IMR-90 (cell line): ENCODE results near the gene CRTAC1. TPM values are rescaled to one million over a fixed set of nuclear protein-coding genes. Genes with fewer than 3 reads are reported as not detected.

Experiments
- ATAC-seq: fragments of 200-7000 bp; cut with Tn5 transposase; 2 replicates; pipeline ENCODE4 v1.9.1; 2020; ENCODE audit warnings: low read depth, mild to moderate bottlenecking, moderate library complexity
- BruUV-seq: library from RNA; stranded (reverse); fragments of 400-500 nt; replicated peaks from 2 replicates; lab custom pipeline; 2021; lab: Mats Ljungman, UMichigan
- CTCF ChIA-PET: fragments of 300-600 bp; formaldehyde crosslinking; extraction: SDS; loops from one replicate; lab custom pipeline; 2021; ENCODE audit warnings: antibody characterized with exemption; lab: Yijun Ruan, JAX
- POLR2A ChIA-PET: fragments of 300-600 bp; sonication (Branson Sonifier 250); formaldehyde crosslinking; loops from one replicate; lab custom pipeline; 2022; ENCODE audit warnings: antibody characterized with exemption; ENCODE audit not compliant: unreplicated experiment; lab: Charles Lee
- DNase-seq: peaks from one replicate; pipeline ENCODE4 v3.0.0; 2013
- H2AFZ ChIP-seq: replicated peaks from 2 replicates; pipeline ENCODE3; 2013; ENCODE audit warnings: low read length, mild to moderate bottlenecking; ENCODE audit not compliant: poor library complexity
- H2AK5ac ChIP-seq: 2 replicates; pipeline ENCODE4 v1.6.1; 2013; ENCODE audit warnings: low read depth, low read length, inconsistent platforms
- H2AK9ac ChIP-seq: replicated peaks from 2 replicates; pipeline ENCODE3; 2013; ENCODE audit warnings: mild to moderate bottlenecking, low read depth, low read length, moderate library complexity; ENCODE audit not compliant: poor library complexity
- H2BK120ac ChIP-seq: 2 replicates; pipeline ENCODE4 v1.6.1; 2013; ENCODE audit warnings: low read depth, low read length, inconsistent platforms
- H2BK15ac ChIP-seq: 3 replicates; pipeline ENCODE4 v1.6.1; 2013; ENCODE audit warnings: low read depth, low read length, inconsistent platforms
- H2BK20ac ChIP-seq: 2 replicates; pipeline ENCODE4 v1.6.1; 2013; ENCODE audit warnings: low read depth, mild to moderate bottlenecking, inconsistent platforms, low read length, moderate library complexity
- H2BK5ac ChIP-seq: 2 replicates; pipeline ENCODE4 v1.6.1; 2013; ENCODE audit warnings: mild to moderate bottlenecking, low read depth, low read length, inconsistent platforms; ENCODE audit not compliant: poor library complexity, severe bottlenecking
- H3K14ac ChIP-seq: replicated peaks from 2 replicates; pipeline ENCODE4 v1.6.1; 2013; ENCODE audit warnings: low read depth, low read length, inconsistent platforms
- H3K18ac ChIP-seq: 2 replicates; pipeline ENCODE4 v1.6.1; 2013; ENCODE audit warnings: low read depth, low read length, control low read depth
- H3K23ac ChIP-seq: 2 replicates; pipeline ENCODE4 v1.6.1; 2013; ENCODE audit warnings: low read depth, low read length, inconsistent platforms
- H3K27ac ChIP-seq: 2 replicates; pipeline ENCODE4 v1.5.1; 2013; ENCODE audit warnings: mild to moderate bottlenecking, control low read depth, low read length; ENCODE audit not compliant: insufficient read depth
- H3K27me3 ChIP-seq: 2 replicates; pipeline ENCODE4 v1.6.1; 2013; ENCODE audit warnings: low read length; ENCODE audit not compliant: control insufficient read depth, insufficient read depth
- H3K36me3 ChIP-seq: 2 replicates; pipeline ENCODE4 v1.6.1; 2013; ENCODE audit warnings: low read length, mixed read lengths; ENCODE audit not compliant: control insufficient read depth, insufficient read depth
- H3K4ac ChIP-seq: 2 replicates; pipeline ENCODE4 v1.6.1; 2013; ENCODE audit warnings: low read depth, low read length, inconsistent platforms
- H3K4me1 ChIP-seq: 2 replicates; pipeline ENCODE4 v1.6.1; 2013; ENCODE audit warnings: low read length, mixed read lengths; ENCODE audit not compliant: control insufficient read depth, insufficient read depth
- H3K4me2 ChIP-seq: 2 replicates; pipeline ENCODE4 v1.6.1; 2013; ENCODE audit warnings: low read depth, mild to moderate bottlenecking, control low read depth, low read length, moderate library complexity
- H3K4me3 ChIP-seq: 2 replicates; pipeline ENCODE4 v1.5.1; 2013; ENCODE audit warnings: low read depth, mild to moderate bottlenecking, control low read depth, low read length, moderate library complexity; ENCODE audit not compliant: insufficient read depth
- H3K56ac ChIP-seq: 2 replicates; pipeline ENCODE4 v1.6.1; 2013; ENCODE audit warnings: low read length, inconsistent platforms; ENCODE audit not compliant: insufficient read depth; ENCODE audit errors: extremely low read depth
- H3K79me1 ChIP-seq, 2 experiments: 2 replicates each; pipeline ENCODE4 v1.6.1; 2013; ENCODE audit warnings: low read length in 2 of 2, inconsistent platforms in 1 of 2, low read depth in 1 of 2
- H3K9ac ChIP-seq: 2 replicates; pipeline ENCODE4 v1.6.1; 2013; ENCODE audit warnings: low read depth, low read length, control low read depth
- H3K9me1 ChIP-seq: 2 replicates; pipeline ENCODE4 v1.6.1; 2013; ENCODE audit warnings: low read length, inconsistent platforms; ENCODE audit not compliant: insufficient read depth
- H3K9me3 ChIP-seq: 2 replicates; pipeline ENCODE4 v1.6.1; 2013; ENCODE audit warnings: low read length; ENCODE audit not compliant: control insufficient read depth, insufficient read depth
- H4K20me1 ChIP-seq: 2 replicates; pipeline ENCODE4 v1.6.1; 2013; ENCODE audit warnings: low read length, inconsistent platforms; ENCODE audit not compliant: insufficient read depth
- H4K5ac ChIP-seq: 2 replicates; pipeline ENCODE4 v1.6.1; 2013; ENCODE audit warnings: mild to moderate bottlenecking, low read depth, low read length, control low read depth
- H4K8ac ChIP-seq, 2 experiments: 2 replicates each; pipeline ENCODE4 v1.6.1; 2013; ENCODE audit warnings: low read depth in 2 of 2, low read length in 2 of 2, control low read depth in 1 of 2, inconsistent platforms in 1 of 2
- H4K91ac ChIP-seq: 2 replicates; pipeline ENCODE4 v1.6.1; 2013; ENCODE audit warnings: low read depth, low read length, inconsistent platforms; ENCODE audit not compliant: insufficient read depth
- BHLHE40 ChIP-seq: fragments of 150-350 bp; IDR thresholded peaks from 2 replicates; pipeline ENCODE4 v1.6.1; 2016; ENCODE audit warnings: mild to moderate bottlenecking, low read depth, low read length
- CEBPB ChIP-seq: IDR thresholded peaks from 2 replicates; pipeline ENCODE4 v1.6.1; 2012; ENCODE audit warnings: low read depth, low read length, improper control_type of control experiment
- CHD1 ChIP-seq: IDR thresholded peaks from 2 replicates; pipeline ENCODE4 v1.6.1; 2012; ENCODE audit warnings: low read depth, low read length, improper control_type of control experiment
- FOS ChIP-seq: fragments of 150-350 bp; IDR thresholded peaks from 2 replicates; pipeline ENCODE4 v1.6.1; 2016; ENCODE audit warnings: low read depth, low read length
- MAFK ChIP-seq: IDR thresholded peaks from 2 replicates; pipeline ENCODE4 v1.6.1; 2012; ENCODE audit warnings: low read depth, low read length, improper control_type of control experiment
- MAZ ChIP-seq: IDR thresholded peaks from 2 replicates; pipeline ENCODE4 v1.6.1; 2012; ENCODE audit warnings: low read depth, mild to moderate bottlenecking, low read length, improper control_type of control experiment, moderate library complexity, borderline replicate concordance
- MXI1 ChIP-seq: IDR thresholded peaks from 2 replicates; pipeline ENCODE4 v1.6.1; 2012; ENCODE audit warnings: low read depth, mild to moderate bottlenecking, low read length, moderate library complexity, borderline replicate concordance
- NFE2L2 ChIP-seq: fragments of 150-350 bp; IDR thresholded peaks from 2 replicates; pipeline ENCODE4 v1.6.1; 2016; ENCODE audit warnings: low read depth, mild to moderate bottlenecking, low read length
- POLR2A ChIP-seq: IDR thresholded peaks from 2 replicates; pipeline ENCODE4 v1.6.1; 2012; ENCODE audit warnings: mild to moderate bottlenecking, low read depth, low read length
- RAD21 ChIP-seq: IDR thresholded peaks from 2 replicates; pipeline ENCODE4 v1.6.1; 2012; ENCODE audit warnings: low read length, improper control_type of control experiment
- RCOR1 ChIP-seq: IDR thresholded peaks from 2 replicates; pipeline ENCODE4 v1.6.1; 2012; ENCODE audit warnings: mild to moderate bottlenecking, low read length, improper control_type of control experiment; ENCODE audit not compliant: insufficient replicate concordance
- RFX5 ChIP-seq: IDR thresholded peaks from 2 replicates; pipeline ENCODE4 v1.8.0; 2012; ENCODE audit warnings: low read depth, mild to moderate bottlenecking, low read length, moderate library complexity
- SMC3 ChIP-seq: fragments of 150-350 bp; IDR thresholded peaks from 2 replicates; pipeline ENCODE4 v1.6.1; 2016; ENCODE audit warnings: low read depth, mild to moderate bottlenecking, antibody characterized with exemption, low read length, moderate library complexity
- WGBS, 2 experiments: methylation state at CpG; one replicate each; pipeline versions ENCODE4 v1.1.5 to v1.1.7; 2013; ENCODE audit warnings: missing lambda C conversion rate in 2 of 2; ENCODE audit not compliant: insufficient read length in 1 of 2; ENCODE audit errors: extremely low coverage in 2 of 2; 5-methylcytosine and 5-hydroxymethylcytosine counted together
- dilution Hi-C: fragments of 300-500 bp; cut with HindIII; formaldehyde crosslinking; loops from one replicate; pipeline ENCODE4 v1.14.3; 2018; ENCODE audit warnings: low sequenced_read_pairs; ENCODE audit not compliant: unreplicated experiment
- in situ Hi-C: fragments of 300-500 bp; cut with MboI; formaldehyde crosslinking; loops from 3 replicates; pipeline ENCODE4 v1.14.3; 2019; ENCODE audit warnings: low sequenced_read_pairs, inconsistent platforms, mixed read lengths
- intact Hi-C: fragments of 100-400 bp; cut with micrococcal nuclease; formaldehyde crosslinking; loops from 2 replicates; pipeline ENCODE4 v1.10.0; 2022
- polyA plus RNA-seq, 3 experiments: library from polyadenylated mRNA; depleted of rRNA; stranded (reverse); fragments of >200 nt; gene quantifications; 2 replicates each; pipeline ENCODE4 v1.2.3, GENCODE V29; 2012; ENCODE audit warnings: low replicate concordance in 1 of 3
- total RNA-seq: library from RNA; depleted of rRNA; stranded (reverse); fragments of >200 nt; gene quantifications from 2 replicates; pipeline ENCODE4 v1.2.3, GENCODE V29; 2012
- TF ChIP-seq, protein P1 (sequence below): fragments of 150-350 bp; IDR thresholded peaks from 2 replicates; pipeline ENCODE4 v1.6.1; 2017; ENCODE audit warnings: mild to moderate bottlenecking, antibody characterized with exemption, low read length, low read depth
- TF ChIP-seq, protein P2 (sequence below): conservative IDR thresholded peaks from 2 replicates; pipeline ENCODE4 v1.5.1; 2012; ENCODE audit warnings: mild to moderate bottlenecking, low read depth, low read length, improper control_type of control experiment

CRTAC1 gene
- total and polyA plus RNA-seq, 2 of the 4 experiments (the other 2 are of a cell fraction), result not detected

DNA sequence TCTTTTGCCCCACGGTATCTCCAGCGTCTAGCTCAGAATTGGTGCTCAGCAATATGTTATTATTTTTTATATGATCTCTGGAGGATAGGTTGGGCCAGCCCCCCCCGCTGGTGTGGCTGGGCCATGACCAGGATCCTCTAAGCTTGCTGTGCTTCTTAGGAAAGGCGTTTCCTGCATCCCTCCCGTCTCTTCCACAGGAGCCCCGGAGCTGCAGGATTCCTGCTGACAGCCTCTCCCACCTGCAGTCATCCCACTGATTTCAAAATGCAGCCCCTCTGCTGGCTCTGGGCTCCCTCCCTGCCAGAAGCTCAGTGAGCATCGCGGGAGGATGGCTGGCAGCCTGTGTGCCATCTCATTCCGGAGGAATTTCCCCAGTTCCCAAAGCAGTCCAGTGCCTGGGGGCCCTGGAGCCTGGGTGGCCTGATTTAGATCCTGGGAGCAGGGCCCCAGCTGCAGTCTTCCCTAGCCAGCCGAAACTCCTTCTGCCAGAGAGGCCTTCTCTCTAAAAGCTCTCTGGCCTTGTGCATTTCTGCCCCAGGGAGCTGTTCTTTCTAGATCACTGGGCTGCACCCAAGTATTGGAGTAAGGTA is 202.6 kb downstream of the CRTAC1 start:
- no peaks in the 10 kb centered on the region for H3K4me1 ChIP-seq
- H2BK15ac ChIP-seq, result no peak overlapping the region
- no peaks in the 10 kb centered on the region for H3K9me1 ChIP-seq
- intact Hi-C loops (no loop called here), in situ Hi-C loops (no loop called here), dilution Hi-C loops (no loop called here)
- no peaks in the 10 kb centered on the region for H4K20me1 ChIP-seq
- ChIA-PET POLR2A (no interaction called here), CTCF (no interaction called here)
- no peak overlapping the region for H3K4me3 ChIP-seq
- no peak overlapping the region for H4K8ac ChIP-seq
- no peak overlapping the region for H2AFZ ChIP-seq
- H3K4me2 ChIP-seq, result no peak overlapping the region
- no peak overlapping the region for H3K14ac ChIP-seq
- H4K5ac ChIP-seq, result no peak overlapping the region
- H3K23ac ChIP-seq, result no peak overlapping the region
- H2AK5ac ChIP-seq, result no peak overlapping the region
- H2BK120ac ChIP-seq, result no peak overlapping the region
- no peak overlapping the region for H2BK20ac ChIP-seq
- no peak overlapping the region for H2BK5ac ChIP-seq
- H3K79me1 ChIP-seq, result no peaks in the 10 kb centered on the region
- no peak overlapping the region for H3K18ac ChIP-seq
- no peak for TF ChIP-seq BHLHE40
- no peak for TF ChIP-seq CHD1
- TF ChIP-seq MXI1, result no peak
- TF ChIP-seq SMC3, result no peak
- TF ChIP-seq MAZ, result no peak
- TF ChIP-seq RAD21, result no peak
- no peak for TF ChIP-seq CEBPB
- TF ChIP-seq, protein P1, sequence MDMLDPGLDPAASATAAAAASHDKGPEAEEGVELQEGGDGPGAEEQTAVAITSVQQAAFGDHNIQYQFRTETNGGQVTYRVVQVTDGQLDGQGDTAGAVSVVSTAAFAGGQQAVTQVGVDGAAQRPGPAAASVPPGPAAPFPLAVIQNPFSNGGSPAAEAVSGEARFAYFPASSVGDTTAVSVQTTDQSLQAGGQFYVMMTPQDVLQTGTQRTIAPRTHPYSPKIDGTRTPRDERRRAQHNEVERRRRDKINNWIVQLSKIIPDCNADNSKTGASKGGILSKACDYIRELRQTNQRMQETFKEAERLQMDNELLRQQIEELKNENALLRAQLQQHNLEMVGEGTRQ, result no peak
- TF ChIP-seq, protein P2, sequence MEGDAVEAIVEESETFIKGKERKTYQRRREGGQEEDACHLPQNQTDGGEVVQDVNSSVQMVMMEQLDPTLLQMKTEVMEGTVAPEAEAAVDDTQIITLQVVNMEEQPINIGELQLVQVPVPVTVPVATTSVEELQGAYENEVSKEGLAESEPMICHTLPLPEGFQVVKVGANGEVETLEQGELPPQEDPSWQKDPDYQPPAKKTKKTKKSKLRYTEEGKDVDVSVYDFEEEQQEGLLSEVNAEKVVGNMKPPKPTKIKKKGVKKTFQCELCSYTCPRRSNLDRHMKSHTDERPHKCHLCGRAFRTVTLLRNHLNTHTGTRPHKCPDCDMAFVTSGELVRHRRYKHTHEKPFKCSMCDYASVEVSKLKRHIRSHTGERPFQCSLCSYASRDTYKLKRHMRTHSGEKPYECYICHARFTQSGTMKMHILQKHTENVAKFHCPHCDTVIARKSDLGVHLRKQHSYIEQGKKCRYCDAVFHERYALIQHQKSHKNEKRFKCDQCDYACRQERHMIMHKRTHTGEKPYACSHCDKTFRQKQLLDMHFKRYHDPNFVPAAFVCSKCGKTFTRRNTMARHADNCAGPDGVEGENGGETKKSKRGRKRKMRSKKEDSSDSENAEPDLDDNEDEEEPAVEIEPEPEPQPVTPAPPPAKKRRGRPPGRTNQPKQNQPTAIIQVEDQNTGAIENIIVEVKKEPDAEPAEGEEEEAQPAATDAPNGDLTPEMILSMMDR, result no peak
- no peak for TF ChIP-seq RFX5
- no peak for TF ChIP-seq POLR2A
- TF ChIP-seq MAFK, result no peak
- TF ChIP-seq FOS, result no peak
- TF ChIP-seq RCOR1, result no peak
- no peak for TF ChIP-seq NFE2L2
- H3K36me3 ChIP-seq, result no peaks in the 10 kb centered on the region
- DNase-seq (no peak), ATAC-seq (peak; percentile 24; the same call in 1 of the 2 replicates)
- H3K4ac ChIP-seq, result no peak overlapping the region
- no peaks in the 10 kb centered on the region for H3K9me3 ChIP-seq
- 25% methylated on average over 7 of the region's 10 CpGs; no CpG with 5 or more reads in 1 of the 2 experiments for WGBS, 2 experiments
- H3K27me3 ChIP-seq, result peaks cover 25% of the 10 kb centered on the region
- no peak overlapping the region for H3K9ac ChIP-seq
- no TSS peak for BruUV-seq
- H3K27ac ChIP-seq, result no peak overlapping the region
- no peak overlapping the region for H3K56ac ChIP-seq
- H2AK9ac ChIP-seq, result no peak overlapping the region
- no peak overlapping the region for H4K91ac ChIP-seq
